ENCODE results near the gene DCP2.
A peak's percentile ranks its signal among the peaks of the same experiment; 100 is the strongest.

The DCP2 gene

GRCh38 chr5:113044776-113045465, 68.3 kb downstream of the DCP2 start:
- DNase-seq (ENCODE audit: low spot score) = no peak

DNA sequence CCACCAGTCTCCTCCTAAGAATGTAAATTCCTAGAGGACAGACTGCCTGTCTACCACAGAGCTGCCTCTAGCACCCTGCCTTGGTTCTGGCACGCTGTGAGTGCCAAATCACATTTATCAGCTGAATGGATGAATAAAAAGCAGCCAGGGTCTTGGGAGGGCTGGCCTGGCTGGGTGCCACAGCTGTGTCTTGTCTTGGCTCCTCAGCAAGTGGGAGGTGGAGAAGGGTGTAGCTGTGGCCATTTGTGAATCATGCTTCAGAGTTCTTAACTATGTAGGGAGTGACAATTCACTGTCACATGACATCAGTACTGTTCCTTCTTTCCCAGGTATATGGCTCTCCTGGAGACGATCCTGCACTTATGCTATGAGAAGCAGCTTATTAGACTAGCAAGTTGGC, 70.6 kb downstream of the DCP2 start:
- DNase-seq (ENCODE audit: low spot score) = peak; percentile 52

- DNase-seq (ENCODE audit: low spot score) = no peak
These were observed 71.4 kb downstream of the DCP2 start for GRCh38 chr5:113047733-113048652.

DNA sequence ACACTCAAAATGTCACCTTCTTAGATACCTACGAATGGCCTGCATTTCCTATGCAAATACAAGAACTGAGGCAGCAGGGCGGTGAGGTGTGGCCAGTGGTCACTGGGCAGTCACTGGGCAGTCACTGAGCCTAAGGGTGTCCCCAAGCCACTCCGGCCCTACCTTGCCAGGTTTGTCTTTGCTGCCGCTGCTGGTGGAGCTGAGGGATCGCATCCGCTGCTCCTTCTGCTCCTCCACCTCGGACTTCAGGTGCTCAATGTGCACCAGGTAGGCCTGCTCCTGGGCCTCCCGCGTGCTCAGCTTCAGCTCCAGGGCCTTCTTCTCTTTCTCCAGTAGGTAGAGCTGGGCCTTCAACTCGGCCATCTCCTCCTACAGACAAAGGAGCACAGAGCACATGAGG, 72.3 kb downstream of the DCP2 start:
- no peak for DNase-seq (ENCODE audit: low spot score)

DNA sequence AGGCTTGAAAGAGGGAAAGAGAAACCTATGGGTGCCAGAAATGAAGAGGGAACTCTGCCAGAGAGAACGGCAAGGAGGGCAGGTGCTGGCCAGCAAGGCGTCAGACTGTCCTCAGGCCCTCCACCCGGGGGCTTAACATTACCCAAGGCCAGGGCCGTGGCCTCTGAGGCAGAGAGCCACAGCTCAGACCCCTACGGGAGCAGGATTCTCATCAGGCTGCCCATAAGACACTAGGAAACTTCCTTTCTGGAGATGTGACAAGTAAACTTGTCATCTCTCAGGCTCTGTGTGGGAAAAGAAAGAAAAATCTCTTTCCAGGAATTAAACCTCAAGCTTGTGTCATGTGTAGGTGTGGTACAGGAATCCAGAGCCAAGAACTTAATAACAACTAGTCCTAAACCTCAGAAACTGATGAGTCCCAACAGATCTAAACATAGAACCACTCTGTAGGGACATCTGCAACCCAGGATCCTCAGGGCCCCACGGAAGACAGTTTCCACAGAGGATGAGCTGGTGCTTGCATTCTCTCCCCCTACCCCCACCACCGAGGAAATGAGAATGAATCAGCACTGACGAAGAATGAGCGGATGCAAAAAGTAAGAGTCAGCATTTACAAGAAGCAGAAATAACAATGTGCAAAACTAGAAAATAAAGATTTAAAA, 74.3 kb downstream of the DCP2 start:
- peak; percentile 84 for DNase-seq (ENCODE audit: low spot score)

GRCh38 chr5:113052041-113052795, 75.6 kb downstream of the DCP2 start:
- peak; percentile 43 for DNase-seq (ENCODE audit: low spot score)

- no peak for DNase-seq (ENCODE audit: low spot score)
These were observed 77.0 kb downstream of the DCP2 start for GRCh38 chr5:113053511-113053995.

- no peak for DNase-seq (ENCODE audit: low spot score)
These were observed 78.3 kb downstream of the DCP2 start for GRCh38 chr5:113054899-113055298.

- DNase-seq (ENCODE audit: low spot score) = no peak
These were observed 80.4 kb downstream of the DCP2 start for GRCh38 chr5:113056988-113057387.

GRCh38 chr5:113057557-113057984, 81.0 kb downstream of the DCP2 start:
- no peak for DNase-seq (ENCODE audit: low spot score)

GRCh38 chr5:113058269-113058668, 81.7 kb downstream of the DCP2 start:
- DNase-seq (ENCODE audit: low spot score) = no peak

DNA sequence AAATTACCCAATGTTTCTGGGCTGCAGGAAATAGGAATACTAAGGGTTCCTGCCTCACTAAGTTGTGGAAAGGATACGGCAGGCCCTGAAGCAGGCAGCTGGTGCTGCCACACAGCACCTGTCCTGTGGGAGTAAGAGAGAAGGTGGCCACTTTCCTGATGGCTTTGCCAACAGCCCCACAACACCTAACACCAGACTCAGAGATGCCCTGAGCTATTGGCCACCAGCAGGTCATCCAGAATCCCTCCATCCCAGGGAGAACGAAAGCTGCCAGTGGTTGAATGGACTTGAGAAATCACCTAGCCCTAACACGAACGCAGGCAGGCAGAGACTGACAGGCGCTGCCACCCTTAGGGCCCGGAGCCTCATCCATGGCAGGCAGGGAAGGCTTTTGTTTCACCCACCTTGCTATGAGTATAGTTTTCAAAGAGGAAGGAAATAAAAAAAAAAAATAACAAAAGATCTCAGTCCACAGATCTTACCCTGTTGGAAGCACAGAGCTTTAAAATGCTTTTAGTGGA, 82.2 kb downstream of the DCP2 start:
- no peak for DNase-seq (ENCODE audit: low spot score)

DNA sequence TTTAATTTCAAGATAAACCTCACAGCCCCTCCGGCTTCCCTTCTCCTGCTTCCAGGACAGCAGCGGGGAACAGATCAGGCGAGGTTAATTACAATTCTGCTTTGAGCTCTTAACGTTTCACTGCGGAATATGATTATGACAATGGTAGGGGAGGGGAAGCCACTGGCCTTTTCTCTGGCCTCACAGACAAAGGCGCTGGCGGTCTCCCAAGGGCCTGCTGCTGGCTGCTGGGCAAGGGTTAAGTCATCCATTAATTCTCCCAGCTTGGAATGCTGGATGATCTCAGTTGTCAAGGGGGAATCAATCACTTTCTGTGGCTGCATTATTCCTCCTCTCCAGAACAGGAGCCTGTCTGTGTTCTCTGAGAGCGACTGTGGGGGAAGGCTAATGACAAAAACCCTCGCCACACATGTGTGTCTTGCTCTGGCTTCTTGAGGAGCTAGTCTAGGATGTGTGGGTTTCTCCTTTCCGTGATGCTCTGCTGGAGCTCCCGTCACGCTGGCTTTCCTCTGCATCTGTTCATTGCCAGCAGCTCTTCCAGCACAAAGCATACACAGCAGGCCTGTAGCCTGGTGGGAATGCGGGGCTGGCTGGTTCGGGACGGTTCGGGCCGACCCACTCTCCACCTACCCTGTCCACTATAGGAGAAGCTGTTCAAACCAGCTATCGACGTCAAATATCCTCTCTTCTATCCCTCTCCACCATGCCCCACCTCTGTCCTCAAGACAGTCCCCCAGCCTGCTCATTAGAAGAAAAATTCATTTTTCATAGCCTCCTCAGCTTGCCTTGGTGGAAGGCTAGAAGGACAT, 82.8 kb downstream of the DCP2 start:
- peak; percentile 80 for DNase-seq (ENCODE audit: low spot score)

DNA sequence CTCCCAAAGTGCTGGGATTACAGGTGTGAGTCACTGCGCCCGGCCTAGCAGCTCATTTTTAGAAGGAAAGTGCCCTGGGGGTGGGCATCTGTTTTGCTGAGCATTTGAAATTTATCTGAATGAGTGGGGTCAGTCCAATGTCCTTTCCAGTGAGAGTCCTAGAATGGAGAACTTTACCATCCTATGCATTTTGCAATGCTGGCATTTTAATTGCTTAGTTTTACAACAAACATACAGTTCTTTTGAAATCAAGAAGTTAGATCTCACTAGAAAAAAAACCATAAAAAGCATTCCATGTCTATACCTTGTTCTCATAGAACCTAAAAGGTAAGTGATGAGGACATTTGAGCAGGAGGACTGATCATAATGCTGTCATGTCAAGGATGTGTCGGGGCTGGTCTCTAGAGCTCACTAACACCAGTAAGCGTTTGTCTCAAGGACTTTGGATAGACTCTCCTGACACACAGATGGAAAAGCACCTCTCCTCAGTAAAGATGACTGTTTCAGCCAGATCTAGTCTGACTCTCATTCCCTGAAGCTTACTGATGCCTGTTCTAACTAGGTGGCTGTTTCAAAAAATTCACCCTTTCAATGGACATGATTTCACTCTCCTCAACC, 83.9 kb downstream of the DCP2 start:
- DNase-seq (ENCODE audit: low spot score) = no peak

DNA sequence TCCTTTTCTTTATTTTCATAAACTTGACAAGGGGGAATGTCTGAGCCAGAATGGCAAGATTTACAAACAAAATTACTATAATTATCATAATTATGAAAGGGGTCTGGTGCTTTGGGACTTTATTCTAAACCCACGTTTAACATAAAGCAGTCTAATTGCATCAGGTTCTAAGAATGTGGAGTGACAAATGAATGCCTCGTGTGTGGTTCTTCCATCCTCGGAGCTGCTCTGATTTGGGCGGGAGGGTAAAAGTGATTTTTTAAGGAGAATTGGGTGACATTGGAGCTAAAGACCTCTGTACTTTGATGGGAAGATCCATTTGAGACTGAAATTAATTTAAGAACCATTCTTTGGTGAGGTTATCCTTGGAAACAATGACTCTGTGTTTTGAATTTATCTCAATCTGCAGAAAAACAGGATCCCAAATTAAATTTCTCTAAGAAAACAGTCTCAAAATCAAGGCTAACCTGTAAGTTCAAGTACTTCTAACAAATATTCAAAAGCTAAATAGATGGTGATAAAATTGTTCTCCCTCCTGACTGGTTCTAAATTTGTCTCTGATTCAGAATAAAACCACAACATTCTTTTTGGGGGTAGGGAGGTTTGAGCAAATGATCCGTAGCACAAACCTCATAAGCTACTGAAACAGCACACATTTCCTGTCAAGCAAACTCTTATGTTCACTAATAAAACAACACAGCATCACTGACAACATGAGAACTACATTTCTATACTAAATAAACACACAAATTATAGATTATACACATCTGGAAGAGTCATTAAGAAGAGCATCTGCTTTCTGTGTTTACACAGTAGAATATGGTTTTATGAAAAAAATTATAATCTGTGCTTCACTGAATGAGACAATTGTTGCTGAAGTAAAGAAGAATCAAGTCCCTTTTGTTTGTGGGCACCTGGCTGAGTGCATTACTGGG, 85.5 kb downstream of the DCP2 start:
- DNase-seq (ENCODE audit: low spot score) = peak; percentile 70

DNA sequence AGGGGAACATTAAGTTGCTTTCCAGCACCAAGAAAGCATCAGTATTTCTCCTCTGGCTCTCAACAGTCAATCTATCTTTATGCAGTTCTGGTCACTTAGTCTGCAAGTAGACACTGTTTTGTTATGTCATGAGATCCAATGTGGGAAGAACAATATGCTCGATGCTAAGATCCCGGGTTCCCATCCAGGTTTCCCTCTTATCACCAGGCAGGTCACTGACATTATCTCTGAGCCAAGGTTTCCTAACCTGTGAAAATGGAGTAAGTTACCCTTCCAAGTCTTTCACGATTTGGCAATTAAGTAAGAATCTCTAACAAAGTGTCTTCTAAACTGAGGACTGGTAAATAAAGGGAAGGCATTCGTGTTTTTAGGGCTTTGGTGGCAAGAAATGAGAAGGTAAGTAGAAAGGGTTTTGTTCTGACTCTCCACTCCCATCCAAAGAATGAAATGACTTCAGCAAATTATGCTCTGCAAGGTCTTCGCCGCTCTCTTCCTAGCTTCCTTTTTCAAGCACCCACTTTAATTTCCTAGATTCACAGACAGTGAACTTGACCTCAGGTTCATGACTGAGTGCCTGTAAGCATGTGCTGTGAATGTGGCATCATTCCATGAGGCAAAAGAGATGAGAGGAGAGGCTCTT, 86.4 kb downstream of the DCP2 start:
- no peak for DNase-seq (ENCODE audit: low spot score)

- DNase-seq (ENCODE audit: low spot score) = no peak
These were observed 87.3 kb downstream of the DCP2 start for GRCh38 chr5:113063927-113064326.

DNA sequence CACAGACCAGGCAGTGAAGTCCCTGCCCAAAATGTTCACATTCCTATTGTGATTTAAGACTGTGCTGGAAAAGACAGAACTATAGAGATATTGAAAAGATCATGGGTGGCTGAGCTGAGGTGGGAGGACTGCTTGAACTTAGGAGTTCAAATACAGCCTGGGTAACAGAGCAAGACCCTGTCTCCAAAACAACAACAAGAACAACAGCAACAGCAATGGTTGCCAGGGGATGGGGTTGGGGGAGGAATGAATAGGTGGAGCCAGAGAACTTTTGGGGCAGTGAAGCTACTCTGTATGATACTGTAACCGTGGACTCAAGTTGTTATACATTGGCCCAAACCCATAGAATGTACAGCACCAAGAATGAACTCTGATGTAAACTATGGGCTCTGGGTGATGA, 88.2 kb downstream of the DCP2 start:
- no peak for DNase-seq (ENCODE audit: low spot score)

- no peak for DNase-seq (ENCODE audit: low spot score)
These were observed 89.0 kb downstream of the DCP2 start for GRCh38 chr5:113065626-113066025.

Data from AG20443 (cell line).